Nephron progenitor cell (in vitro differentiated cells): ENCODE results near the gene SMIM41.

Experiments used
- DNase-seq: peaks from one replicate; pipeline ENCODE4 v3.0.0; 2021
- H3K27ac Mint-ChIP-seq: 2 replicates; pipeline ENCODE4 v1.8.0; 2021; ENCODE audit warnings: mild to moderate bottlenecking, moderate library complexity, mixed read lengths
- H3K27me3 Mint-ChIP-seq: 2 replicates; pipeline ENCODE4 v1.8.0; 2021; ENCODE audit warnings: mild to moderate bottlenecking, low read depth, mixed read lengths; ENCODE audit not compliant: poor library complexity
- H3K36me3 Mint-ChIP-seq: 2 replicates; pipeline ENCODE4 v1.8.0; 2021; ENCODE audit warnings: low read depth, mixed read lengths
- H3K4me1 Mint-ChIP-seq: 2 replicates; pipeline ENCODE4 v1.8.0; 2021; ENCODE audit warnings: mixed read lengths
- H3K4me3 Mint-ChIP-seq: 2 replicates; pipeline ENCODE4 v1.8.0; 2021; ENCODE audit warnings: mild to moderate bottlenecking, moderate library complexity, mixed read lengths
- H3K9me3 Mint-ChIP-seq: 2 replicates; pipeline ENCODE4 v1.8.0; 2021; ENCODE audit warnings: mild to moderate bottlenecking, moderate library complexity, mixed read lengths
- TF ChIP-seq, protein P1 (sequence below): fragments of 200-600 bp; sonication (generic); IDR thresholded peaks from 2 replicates; pipeline ENCODE4 v1.5.0; 2021; ENCODE audit warnings: antibody characterized with exemption

SMIM41 gene

DNA sequence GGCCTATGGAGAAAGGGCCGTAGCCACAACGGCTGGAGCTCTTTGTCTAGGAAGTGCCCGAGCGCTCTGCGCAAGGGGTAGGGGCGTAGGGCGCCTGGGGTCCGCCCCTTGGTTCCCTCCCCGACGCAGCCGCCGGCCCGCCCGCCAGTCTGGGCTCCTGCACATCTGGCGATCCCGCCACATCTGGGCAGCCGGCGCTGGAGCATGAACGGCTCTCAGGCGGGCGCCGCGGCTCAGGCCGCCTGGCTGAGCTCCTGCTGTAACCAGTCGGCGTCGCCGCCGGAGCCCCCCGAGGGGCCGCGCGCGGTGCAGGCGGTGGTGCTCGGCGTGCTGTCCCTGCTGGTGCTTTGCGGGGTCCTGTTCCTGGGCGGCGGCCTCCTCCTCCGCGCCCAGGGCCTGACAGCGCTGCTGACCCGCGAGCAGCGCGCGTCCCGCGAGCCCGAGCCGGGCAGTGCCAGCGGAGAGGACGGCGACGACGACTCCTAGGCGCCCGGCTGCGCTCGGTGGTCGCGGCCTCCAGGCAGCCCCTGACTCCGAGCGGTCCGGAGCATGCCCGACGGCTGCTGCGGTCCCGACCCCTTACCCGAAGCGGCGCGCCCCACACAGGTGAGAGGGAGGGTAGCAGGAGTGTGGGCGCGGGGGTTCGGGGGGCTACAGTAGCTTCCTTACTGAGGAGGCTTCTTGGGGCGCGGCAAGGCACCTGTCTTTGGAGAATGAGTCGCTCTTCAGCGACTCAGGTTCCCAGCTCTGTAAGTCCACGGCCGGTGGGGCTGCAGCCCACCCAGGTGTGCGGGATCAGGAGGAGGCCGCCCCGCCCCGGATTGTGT lies at the start of gene SMIM41:
Gene SMIM41, plus strand, starts transcription at position 129 of the 827 bp plus-strand sequence. Its CDS starts 76 bp downstream, at position 205.
- no peaks in the 10 kb centered on the region for H3K9me3 Mint-ChIP-seq
- peak within 1 kb of the TSS; percentile 28 for H3K4me3 Mint-ChIP-seq
- DNase-seq = no peak
- H3K27ac Mint-ChIP-seq = no peak within 1 kb of the TSS
- TF ChIP-seq, protein P1, sequence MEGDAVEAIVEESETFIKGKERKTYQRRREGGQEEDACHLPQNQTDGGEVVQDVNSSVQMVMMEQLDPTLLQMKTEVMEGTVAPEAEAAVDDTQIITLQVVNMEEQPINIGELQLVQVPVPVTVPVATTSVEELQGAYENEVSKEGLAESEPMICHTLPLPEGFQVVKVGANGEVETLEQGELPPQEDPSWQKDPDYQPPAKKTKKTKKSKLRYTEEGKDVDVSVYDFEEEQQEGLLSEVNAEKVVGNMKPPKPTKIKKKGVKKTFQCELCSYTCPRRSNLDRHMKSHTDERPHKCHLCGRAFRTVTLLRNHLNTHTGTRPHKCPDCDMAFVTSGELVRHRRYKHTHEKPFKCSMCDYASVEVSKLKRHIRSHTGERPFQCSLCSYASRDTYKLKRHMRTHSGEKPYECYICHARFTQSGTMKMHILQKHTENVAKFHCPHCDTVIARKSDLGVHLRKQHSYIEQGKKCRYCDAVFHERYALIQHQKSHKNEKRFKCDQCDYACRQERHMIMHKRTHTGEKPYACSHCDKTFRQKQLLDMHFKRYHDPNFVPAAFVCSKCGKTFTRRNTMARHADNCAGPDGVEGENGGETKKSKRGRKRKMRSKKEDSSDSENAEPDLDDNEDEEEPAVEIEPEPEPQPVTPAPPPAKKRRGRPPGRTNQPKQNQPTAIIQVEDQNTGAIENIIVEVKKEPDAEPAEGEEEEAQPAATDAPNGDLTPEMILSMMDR = no peak
- peaks cover 17% of the 10 kb centered on the region for H3K27me3 Mint-ChIP-seq
- H3K36me3 Mint-ChIP-seq = peaks cover 30% of the 10 kb centered on the region
- H3K4me1 Mint-ChIP-seq = peaks cover 54% of the 10 kb centered on the region

- Mint-ChIP-seq H3K9me3 (no peaks in the 10 kb centered on the region), H3K4me3 (peak overlapping the region; percentile 82), H3K27ac (peak overlapping the region; percentile 95), H3K27me3 (peaks cover 31% of the 10 kb centered on the region), H3K4me1 (peaks cover 59% of the 10 kb centered on the region), H3K36me3 (no peaks in the 10 kb centered on the region)
- TF ChIP-seq, protein P1 = no peak
- no peak for DNase-seq
These were observed 47.1 kb upstream of the SMIM41 start for GRCh38 chr12:52032446-52032803.

DNA sequence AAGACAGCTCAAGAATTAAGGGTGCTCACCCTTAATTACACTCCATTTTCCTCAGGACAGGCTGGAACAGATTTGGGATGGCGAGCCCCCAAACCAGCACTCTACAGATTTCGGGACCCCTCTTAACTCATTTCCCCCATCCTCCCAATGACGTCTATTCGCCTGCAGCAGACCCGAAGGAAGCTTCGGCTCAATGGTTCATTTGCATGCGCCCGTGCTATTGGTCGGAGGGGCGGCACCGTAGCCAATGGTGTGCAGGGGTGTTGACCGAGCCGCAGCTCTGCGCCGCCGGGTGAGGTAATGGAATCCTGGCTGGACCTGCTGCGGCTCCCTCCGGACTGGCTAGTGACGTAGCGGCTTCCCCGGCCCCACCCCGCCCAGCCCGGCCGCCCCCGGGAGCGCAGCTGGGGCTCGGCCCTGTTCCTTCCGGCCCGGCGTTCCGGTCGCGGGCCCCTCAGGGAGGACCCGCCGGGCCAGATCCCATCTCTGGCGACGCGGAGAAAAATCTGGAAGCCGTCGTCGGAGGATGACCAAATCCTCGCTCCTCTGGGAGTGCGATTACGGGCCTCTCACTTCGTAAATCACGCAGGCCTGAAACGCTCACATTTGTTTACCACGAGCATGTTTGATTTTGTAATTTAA lies 46.6 kb upstream of the SMIM41 start:
- Mint-ChIP-seq H3K4me3 (peak overlapping the region; percentile 82), H3K9me3 (no peaks in the 10 kb centered on the region), H3K36me3 (no peaks in the 10 kb centered on the region), H3K4me1 (peaks cover 60% of the 10 kb centered on the region), H3K27me3 (peaks cover 28% of the 10 kb centered on the region), H3K27ac (peak overlapping the region; percentile 95)
- TF ChIP-seq, protein P1 = no peak
- peak; percentile 95 for DNase-seq

GRCh38 chr12:52033446-52034140 lies 45.9 kb upstream of the SMIM41 start:
- peak overlapping the region; percentile 75 for H3K27ac Mint-ChIP-seq
- peak overlapping the region; percentile 67 for H3K4me3 Mint-ChIP-seq
- H3K36me3 Mint-ChIP-seq = no peaks in the 10 kb centered on the region
- no peaks in the 10 kb centered on the region for H3K9me3 Mint-ChIP-seq
- H3K27me3 Mint-ChIP-seq = peaks cover 27% of the 10 kb centered on the region
- H3K4me1 Mint-ChIP-seq = peaks cover 67% of the 10 kb centered on the region
- TF ChIP-seq, protein P1 = no peak
- no peak for DNase-seq

DNA sequence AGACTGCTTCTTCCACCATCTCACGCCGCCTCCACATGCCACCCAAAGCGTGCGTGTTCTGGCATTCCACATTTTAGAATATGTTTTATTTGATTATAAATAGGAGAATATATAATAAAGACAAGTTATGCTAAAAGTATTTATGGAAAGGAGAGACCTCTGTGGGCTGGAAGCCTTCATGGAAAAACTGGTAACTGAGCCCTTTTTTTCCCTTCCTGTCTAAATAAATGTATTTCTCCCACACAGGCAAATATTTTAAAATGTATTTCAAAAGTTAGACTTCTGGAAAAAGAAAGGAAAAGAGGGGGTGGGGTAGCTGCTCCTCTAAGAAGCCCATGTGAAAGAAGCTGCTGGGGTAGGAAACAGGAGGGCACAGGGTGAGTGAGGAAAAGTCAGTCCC lies 44.3 kb upstream of the SMIM41 start:
- Mint-ChIP-seq H3K27me3 (peaks cover 36% of the 10 kb centered on the region), H3K4me3 (peak overlapping the region; percentile 18), H3K36me3 (no peaks in the 10 kb centered on the region), H3K27ac (no peak overlapping the region), H3K4me1 (peaks cover 58% of the 10 kb centered on the region), H3K9me3 (no peaks in the 10 kb centered on the region)
- DNase-seq = no peak
- TF ChIP-seq, protein P1 = no peak
